Astrocyte of the cerebellum (primary cell): Measurements from ENCODE around the gene CACNA1G.

Source experiments
- DNase-seq: peaks from one replicate; pipeline ENCODE4 v3.0.0-alpha.2; 2011; ENCODE audit warnings: low read depth
- H3K4me3 ChIP-seq: 2 replicates; pipeline ENCODE4 v1.5.1; 2011; ENCODE audit warnings: mild to moderate bottlenecking, low read depth, low read length, moderate library complexity
- in situ Hi-C: cut with HindIII; loops from 2 replicates; pipeline ENCODE4 v1.10.0; 2017; ENCODE audit warnings: low sequenced_read_pairs
- TF ChIP-seq, protein P1 (sequence below): IDR thresholded peaks from 2 replicates; pipeline ENCODE4 v1.5.1; 2012; ENCODE audit warnings: low read length, low read depth, moderate library complexity, mild to moderate bottlenecking; ENCODE audit errors: missing control alignments

The CACNA1G gene

DNA sequence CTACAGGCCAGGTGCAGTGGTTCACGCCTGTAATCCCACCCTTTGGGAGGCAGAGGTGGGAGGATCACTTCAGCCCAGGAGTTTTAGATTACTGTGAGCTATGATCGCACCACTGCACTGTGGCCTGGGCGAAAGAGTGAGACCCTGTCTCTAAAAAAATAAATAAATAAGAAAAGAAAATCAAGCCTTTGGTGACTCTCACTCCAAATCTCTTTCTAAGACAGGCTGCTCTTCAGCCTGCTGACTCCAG lies 75.1 kb downstream of the CACNA1G start:
- peak overlapping the region; percentile 50 for H3K4me3 ChIP-seq
- no peak for DNase-seq
- TF ChIP-seq, protein P1, sequence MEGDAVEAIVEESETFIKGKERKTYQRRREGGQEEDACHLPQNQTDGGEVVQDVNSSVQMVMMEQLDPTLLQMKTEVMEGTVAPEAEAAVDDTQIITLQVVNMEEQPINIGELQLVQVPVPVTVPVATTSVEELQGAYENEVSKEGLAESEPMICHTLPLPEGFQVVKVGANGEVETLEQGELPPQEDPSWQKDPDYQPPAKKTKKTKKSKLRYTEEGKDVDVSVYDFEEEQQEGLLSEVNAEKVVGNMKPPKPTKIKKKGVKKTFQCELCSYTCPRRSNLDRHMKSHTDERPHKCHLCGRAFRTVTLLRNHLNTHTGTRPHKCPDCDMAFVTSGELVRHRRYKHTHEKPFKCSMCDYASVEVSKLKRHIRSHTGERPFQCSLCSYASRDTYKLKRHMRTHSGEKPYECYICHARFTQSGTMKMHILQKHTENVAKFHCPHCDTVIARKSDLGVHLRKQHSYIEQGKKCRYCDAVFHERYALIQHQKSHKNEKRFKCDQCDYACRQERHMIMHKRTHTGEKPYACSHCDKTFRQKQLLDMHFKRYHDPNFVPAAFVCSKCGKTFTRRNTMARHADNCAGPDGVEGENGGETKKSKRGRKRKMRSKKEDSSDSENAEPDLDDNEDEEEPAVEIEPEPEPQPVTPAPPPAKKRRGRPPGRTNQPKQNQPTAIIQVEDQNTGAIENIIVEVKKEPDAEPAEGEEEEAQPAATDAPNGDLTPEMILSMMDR, result no peak
- in situ Hi-C loops, result loop anchor here (5.0 kb wide), 1 partner anchor 43 kb away; no protein-coding TSS in a partner anchor

DNA sequence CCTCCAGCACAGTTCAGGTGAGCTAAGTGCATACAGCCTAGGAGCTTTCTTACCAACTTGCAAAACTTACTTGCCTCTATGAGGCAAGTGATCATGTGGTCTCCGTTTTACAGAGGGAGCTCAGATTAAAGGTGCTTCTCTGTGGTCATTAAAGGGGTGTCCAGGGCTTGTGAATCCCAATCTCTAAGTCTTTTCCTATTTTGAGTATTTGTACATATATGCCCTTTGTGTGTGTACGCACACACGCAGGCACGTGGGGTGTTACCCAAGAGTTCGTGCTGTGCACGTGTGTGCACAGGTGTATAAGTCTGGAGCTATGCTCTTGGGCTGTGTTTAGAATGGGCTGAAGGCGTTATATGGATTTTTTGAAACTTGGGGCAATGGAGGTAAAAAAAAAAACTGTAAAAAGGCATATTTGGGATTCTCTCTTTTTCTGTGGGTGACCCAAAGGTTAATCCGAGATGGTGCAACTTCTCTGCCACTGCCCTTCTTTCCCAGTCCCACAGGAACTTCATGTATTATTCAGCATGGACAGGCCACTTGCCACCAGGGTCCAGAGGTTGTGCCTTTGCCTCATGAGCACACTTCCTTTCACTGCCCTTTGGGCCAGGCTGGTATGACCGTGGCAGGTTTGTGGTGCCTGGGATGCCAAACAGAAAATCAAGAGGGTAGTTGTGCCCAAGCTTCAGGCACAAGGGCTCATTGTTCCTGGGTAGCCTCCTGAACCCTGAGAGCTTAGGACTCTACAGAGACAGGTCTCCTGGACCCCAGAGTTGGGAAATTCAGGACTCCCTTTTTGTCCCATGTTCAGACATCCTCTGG lies 75.7 kb downstream of the CACNA1G start:
- DNase-seq, result no peak
- H3K4me3 ChIP-seq, result peak overlapping the region; percentile 50
- in situ Hi-C loops, result loop anchor here (5.0 kb wide), 1 partner anchor 44 kb away; no protein-coding TSS in a partner anchor
- TF ChIP-seq, protein P1, result no peak

DNA sequence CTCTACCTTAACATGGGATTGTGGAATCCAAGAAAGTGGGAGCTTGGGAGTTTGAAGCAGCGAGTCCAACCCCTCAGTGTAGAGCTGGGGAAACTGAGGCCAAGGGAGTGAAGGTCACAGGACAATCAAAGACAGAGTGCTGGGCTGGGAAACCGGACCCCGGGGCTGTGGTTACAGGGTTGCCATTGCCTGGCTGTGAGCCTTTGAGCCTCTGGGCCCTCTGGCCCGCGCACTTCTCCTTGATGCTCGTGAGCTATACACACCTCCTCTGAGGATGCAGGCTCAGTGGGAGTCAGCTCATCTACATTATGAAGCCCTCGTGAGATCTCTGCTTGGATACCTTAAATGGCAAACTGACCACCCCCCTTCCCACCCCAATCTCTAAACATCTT lies 76.3 kb downstream of the CACNA1G start:
- TF ChIP-seq, protein P1, result no peak
- DNase-seq, result no peak
- no peak overlapping the region for H3K4me3 ChIP-seq
- in situ Hi-C loops, result loop anchor here (5.0 kb wide), 1 partner anchor 44 kb away; no protein-coding TSS in a partner anchor

DNA sequence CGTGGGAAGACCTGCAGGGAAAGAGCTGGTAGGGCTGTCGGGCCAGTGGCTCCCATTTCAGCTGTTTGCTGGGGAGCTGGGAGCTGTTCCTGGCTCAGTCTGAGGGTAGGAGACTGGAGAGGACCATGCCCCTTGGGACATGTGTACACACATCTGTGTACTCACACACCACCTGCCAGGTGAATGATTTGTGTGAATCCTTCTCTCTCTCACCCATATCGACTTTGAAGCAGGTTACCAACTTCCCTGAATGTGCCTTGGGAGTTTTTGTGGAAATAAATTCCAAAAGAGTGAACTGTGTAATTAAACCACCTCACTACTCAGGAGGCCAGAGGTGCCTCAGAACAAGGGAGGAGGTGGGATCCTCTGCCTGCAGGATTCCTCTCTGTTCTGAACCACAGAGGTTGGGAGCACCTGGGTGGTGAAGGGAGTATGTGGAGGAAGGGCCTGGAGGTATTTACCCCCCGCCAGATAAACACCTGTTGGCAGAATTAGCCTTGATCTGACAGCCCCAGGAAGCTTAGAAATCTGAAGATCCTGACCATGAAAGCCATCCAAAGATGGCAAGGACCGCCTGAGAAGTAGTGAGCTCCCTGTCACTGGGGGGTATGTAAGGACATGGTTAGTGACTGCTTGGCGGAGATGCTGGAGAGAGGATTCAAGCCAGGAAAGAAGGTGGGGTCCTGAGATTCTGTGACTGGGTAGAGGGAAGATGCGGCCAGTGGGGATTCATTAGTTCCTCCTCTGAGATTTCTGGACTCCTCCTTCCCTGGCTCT lies 77.5 kb downstream of the CACNA1G start:
- TF ChIP-seq, protein P1, result no peak
- no peak overlapping the region for H3K4me3 ChIP-seq
- in situ Hi-C loops, result loop anchor here (5.0 kb wide), 1 partner anchor 46 kb away; no protein-coding TSS in a partner anchor
- DNase-seq, result no peak

DNA sequence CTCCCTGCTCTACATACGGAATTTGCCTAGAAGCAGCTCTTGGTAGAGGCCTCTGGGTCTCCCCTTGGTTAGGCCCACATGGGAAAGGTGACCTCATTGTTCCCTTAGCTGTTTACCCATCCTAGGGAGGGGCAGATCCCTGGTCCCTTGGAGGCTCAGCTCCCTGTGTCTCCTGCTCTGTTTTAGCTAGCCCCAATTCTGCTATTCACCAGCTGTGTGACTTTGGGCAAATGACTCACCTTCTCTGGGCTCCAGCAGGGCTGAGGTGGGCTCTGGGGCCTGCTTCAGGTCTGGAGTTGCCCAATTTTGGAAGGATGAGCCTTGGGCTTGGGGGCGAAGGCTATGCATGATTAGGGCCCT lies 78.1 kb downstream of the CACNA1G start:
- TF ChIP-seq, protein P1, result no peak
- H3K4me3 ChIP-seq, result no peak overlapping the region
- DNase-seq, result no peak
- in situ Hi-C loops, result loop anchor here (5.0 kb wide), 1 partner anchor 46 kb away; no protein-coding TSS in a partner anchor

DNA sequence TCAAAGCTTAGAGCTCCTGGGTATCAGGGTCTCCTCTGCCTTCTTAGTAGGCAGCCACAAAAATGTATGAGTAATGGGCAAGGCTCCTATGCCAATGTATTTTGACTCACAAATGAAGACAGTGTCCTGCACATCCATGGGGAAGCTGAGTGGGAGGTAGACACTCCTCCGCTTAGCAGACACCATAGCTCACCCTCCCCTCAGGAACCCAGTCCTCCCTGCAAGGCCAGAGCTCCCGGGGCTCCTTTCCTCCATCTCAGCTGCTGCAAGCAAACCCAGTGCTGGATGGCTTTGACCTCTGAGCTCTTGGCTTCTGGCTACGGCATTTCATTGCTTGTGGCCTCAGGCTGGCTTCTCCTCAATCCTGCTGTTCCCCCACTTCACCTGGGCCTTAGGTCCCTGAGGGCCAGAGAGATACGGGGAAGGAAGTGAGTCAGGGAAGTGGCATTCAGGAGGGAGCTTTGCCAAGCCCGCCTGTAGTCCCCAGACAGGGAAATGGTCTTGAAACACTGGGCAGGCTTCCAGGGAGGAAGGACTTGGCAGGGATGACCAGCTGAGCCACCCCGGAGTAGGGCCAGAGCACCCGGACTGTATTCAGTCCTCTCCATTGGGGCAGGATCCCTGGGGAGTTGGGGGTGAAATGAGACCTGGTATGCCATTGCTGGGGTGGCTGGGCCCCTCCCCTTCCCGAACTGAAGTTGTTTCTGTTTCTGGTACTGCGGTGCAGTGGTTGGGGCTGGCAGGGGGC lies 78.6 kb downstream of the CACNA1G start:
- TF ChIP-seq, protein P1, result no peak
- in situ Hi-C loops, result loop anchor here (5.0 kb wide), 1 partner anchor 47 kb away; no protein-coding TSS in a partner anchor
- H3K4me3 ChIP-seq, result no peak overlapping the region
- DNase-seq, result peak; percentile 94
